ENCODE measurements around the gene SFI1.

Gene SFI1

DNA sequence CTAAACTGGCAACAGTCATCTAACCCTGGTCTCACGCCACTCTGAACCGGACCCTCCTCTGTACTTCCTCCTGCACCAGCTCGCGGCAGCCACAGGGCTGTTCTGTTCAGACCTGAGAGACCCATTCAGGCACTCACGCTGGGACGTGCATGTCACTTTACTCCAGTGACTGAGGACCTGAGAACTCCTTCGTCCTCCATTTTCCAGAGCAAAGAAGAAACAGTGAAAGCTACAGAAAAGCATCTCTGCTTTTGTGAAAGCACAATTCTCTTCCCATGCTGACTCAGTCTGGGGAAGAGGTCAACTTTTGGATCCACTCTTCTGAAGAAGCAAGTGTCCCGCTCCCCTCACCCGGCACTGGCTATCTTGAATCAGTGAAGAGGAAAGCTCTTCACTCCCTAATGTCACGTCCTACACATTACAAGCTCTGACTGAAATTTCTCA, 141.1 kb downstream of the SFI1 start:
- peak overlapping the region; percentile 78 for H3K4me3 ChIP-seq (replicated peaks; ENCODE audit: low read depth, low read length)
- TF ChIP-seq, protein P1, sequence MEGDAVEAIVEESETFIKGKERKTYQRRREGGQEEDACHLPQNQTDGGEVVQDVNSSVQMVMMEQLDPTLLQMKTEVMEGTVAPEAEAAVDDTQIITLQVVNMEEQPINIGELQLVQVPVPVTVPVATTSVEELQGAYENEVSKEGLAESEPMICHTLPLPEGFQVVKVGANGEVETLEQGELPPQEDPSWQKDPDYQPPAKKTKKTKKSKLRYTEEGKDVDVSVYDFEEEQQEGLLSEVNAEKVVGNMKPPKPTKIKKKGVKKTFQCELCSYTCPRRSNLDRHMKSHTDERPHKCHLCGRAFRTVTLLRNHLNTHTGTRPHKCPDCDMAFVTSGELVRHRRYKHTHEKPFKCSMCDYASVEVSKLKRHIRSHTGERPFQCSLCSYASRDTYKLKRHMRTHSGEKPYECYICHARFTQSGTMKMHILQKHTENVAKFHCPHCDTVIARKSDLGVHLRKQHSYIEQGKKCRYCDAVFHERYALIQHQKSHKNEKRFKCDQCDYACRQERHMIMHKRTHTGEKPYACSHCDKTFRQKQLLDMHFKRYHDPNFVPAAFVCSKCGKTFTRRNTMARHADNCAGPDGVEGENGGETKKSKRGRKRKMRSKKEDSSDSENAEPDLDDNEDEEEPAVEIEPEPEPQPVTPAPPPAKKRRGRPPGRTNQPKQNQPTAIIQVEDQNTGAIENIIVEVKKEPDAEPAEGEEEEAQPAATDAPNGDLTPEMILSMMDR (IDR thresholded peaks at IDR 0.05; ENCODE audit: insufficient read depth, low read length, poor library complexity, severe bottlenecking), result peak; percentile 30

DNA sequence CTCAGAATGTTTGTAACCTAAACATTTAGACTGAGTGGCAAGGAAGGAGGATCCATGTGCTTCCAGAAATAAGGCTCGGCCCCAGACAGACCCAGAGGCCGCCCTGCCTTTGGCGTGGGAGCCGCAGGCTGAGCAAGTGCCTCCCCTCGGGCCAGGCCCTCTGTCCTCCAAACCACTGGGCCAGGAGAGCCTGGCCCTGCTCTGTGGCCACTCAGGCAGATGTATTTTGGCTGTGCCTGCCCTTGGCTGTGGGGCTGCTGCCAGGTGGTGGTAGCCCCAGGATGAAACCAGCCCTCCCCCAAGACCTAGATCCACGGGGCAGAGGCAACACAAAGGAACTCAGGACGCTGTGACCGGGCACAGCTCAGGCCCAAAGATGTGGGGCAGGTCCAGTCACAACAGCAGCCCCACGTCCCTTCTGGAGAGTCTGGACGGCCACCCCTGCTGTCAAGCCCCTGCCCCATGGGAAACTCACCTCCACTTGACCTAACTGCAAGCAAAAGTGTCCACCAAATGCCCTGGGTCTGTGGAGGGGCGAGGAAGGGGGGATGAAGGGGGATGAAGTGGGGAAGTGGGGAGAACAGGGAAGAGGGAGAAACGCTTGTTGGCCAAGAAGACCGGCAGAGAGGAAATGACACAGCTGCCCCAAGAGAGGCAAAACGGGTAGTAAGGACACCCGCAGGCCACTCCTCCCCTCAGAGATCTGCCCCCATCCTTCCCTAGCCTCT, 141.7 kb downstream of the SFI1 start:
- peaks cover 2% of the 10 kb centered on the region for H3K36me3 ChIP-seq (ENCODE audit: control insufficient read depth, insufficient read depth, low read length)
- H3K27me3 ChIP-seq (replicated peaks; ENCODE audit: control insufficient read depth, insufficient read depth, low read length), result no peaks in the 10 kb centered on the region
- DNase-seq (ENCODE audit: extremely low read depth, insufficient read length), result peak; percentile 62
- peak overlapping the region; percentile 78 for H3K4me3 ChIP-seq (replicated peaks; ENCODE audit: low read depth, low read length)
- TF ChIP-seq, protein P1 (IDR thresholded peaks at IDR 0.05; ENCODE audit: insufficient read depth, low read length, poor library complexity, severe bottlenecking), result no peak

More for the DNA sequence above, 141.1 kb downstream of the SFI1 start:
- H3K36me3 ChIP-seq (ENCODE audit: control insufficient read depth, insufficient read depth, low read length), result peaks cover 4% of the 10 kb centered on the region; the same call in 1 of the 2 replicates
- no peaks in the 10 kb centered on the region for H3K27me3 ChIP-seq (replicated peaks; ENCODE audit: control insufficient read depth, insufficient read depth, low read length)
- peak; percentile 69 for DNase-seq (ENCODE audit: extremely low read depth, insufficient read length)

DNA sequence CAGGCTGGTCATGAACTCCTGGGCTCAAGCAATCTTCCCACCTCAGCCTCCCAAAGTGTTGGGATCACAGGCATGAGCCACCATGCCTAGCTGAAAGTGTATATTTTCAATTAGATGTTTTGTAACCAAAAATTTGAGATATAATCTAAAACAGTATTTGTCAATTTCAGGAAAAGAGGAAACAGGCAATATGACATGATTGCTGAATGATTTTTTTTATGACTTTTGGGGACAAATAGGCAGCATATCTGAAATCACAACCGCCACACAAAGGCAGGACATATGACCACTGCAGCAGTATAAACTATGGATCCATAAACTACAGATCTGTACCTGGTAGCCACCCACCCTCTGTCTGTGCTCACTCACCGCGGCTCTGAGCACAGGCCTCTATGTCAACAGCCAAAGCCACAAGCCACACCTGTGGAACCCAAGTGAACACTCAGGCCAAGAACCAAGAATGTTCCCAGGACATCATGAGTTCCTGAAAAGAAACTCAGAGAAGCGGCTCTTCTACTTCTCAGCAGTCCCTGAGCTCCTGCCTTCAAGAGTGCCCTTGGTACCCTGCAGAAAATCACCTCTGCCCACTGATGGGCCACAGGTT, 143.2 kb downstream of the SFI1 start:
- TF ChIP-seq, protein P1 (IDR thresholded peaks at IDR 0.05; ENCODE audit: insufficient read depth, low read length, poor library complexity, severe bottlenecking), result no peak
- H3K4me3 ChIP-seq (replicated peaks; ENCODE audit: low read depth, low read length), result no peak overlapping the region
- no peaks in the 10 kb centered on the region for H3K27me3 ChIP-seq (replicated peaks; ENCODE audit: control insufficient read depth, insufficient read depth, low read length)
- no peaks in the 10 kb centered on the region; the same call in none of the 2 replicates for H3K36me3 ChIP-seq (ENCODE audit: control insufficient read depth, insufficient read depth, low read length)
- no peak for DNase-seq (ENCODE audit: extremely low read depth, insufficient read length)

DNA sequence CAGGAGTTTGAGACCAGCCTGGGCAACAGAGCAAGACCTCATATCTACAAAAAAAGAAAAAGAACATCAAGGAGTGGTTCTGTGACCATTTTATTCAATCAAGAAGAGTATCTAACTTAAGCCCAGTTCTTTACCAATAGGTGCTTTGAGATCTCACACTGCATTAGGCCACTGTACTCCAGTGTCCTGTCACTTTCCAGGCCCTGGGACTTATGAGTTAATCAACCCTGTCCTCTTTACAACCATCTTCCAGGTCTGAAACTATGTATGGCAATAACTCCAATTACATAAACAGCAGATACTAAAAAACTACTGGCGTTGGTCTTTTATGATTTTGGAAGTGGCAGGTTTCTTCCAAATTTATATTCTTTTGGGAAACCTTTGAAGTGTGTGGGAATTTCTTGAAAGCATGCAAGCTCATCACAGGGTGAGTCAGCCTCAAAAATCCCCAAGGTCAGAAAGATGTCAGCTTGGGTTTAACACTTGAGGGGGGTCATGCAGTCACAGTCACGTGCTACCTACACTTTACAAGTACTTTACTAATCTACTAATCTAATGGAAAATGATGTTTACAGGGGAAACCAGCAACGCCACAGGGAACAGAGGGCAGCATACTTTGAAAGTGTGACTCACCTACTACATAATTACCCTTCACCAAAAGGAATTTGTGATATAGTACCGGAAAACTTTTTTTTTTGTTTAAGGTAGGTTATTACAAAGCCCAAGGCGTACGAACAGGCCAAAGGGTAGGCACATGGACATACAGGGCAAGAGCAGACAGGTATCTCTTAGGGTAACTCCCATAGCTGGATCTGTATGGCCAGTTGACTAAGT, 150.1 kb downstream of the SFI1 start:
- H3K27me3 ChIP-seq (replicated peaks; ENCODE audit: control insufficient read depth, insufficient read depth, low read length), result no peaks in the 10 kb centered on the region
- DNase-seq (ENCODE audit: extremely low read depth, insufficient read length), result no peak
- H3K36me3 ChIP-seq (ENCODE audit: control insufficient read depth, insufficient read depth, low read length), result peaks cover 4% of the 10 kb centered on the region
- H3K4me3 ChIP-seq (replicated peaks; ENCODE audit: low read depth, low read length), result no peak overlapping the region
- TF ChIP-seq, protein P1 (IDR thresholded peaks at IDR 0.05; ENCODE audit: insufficient read depth, low read length, poor library complexity, severe bottlenecking), result no peak

DNA sequence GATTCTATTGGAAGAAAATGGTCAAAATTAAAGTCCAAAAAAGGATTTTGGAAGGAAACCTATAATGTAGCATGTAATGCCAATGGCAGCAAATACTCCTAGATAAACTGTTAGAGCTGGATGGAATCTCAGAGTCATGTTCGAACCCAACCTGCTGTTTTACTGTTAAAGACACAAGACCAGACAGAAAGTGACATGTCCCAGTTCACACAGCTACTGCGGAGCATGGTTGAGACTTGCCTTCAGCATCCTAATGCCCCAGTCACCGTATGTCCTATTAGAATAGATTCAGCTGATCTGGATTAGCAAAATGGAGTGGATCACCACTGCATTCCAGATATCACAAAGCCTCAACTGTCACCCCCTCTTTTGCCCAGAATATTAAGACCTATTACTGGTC, 150.7 kb downstream of the SFI1 start:
- Histone ChIP-seq H3K4me3 (replicated peaks; ENCODE audit: low read depth, low read length) (no peak overlapping the region), H3K27me3 (replicated peaks; ENCODE audit: control insufficient read depth, insufficient read depth, low read length) (no peaks in the 10 kb centered on the region), H3K36me3 (ENCODE audit: control insufficient read depth, insufficient read depth, low read length) (peaks cover 4% of the 10 kb centered on the region)
- DNase-seq (ENCODE audit: extremely low read depth, insufficient read length), result no peak
- TF ChIP-seq, protein P1 (IDR thresholded peaks at IDR 0.05; ENCODE audit: insufficient read depth, low read length, poor library complexity, severe bottlenecking), result no peak

Measured in GM06990 (cell line).